PFSK-1 (cell line): ENCODE measurements around the gene CHD6.

Source experiments
- POLR2AphosphoS5 ChIP-seq: IDR thresholded peaks from 2 replicates; pipeline ENCODE4 v1.6.1; 2012; ENCODE audit warnings: low read depth, mild to moderate bottlenecking, control low read depth, low read length, moderate library complexity
- SIN3A ChIP-seq: IDR thresholded peaks from 2 replicates; pipeline ENCODE4 v1.6.1; 2012; ENCODE audit warnings: mild to moderate bottlenecking, low read length, moderate library complexity, borderline replicate concordance; ENCODE audit not compliant: insufficient read depth

DNA sequence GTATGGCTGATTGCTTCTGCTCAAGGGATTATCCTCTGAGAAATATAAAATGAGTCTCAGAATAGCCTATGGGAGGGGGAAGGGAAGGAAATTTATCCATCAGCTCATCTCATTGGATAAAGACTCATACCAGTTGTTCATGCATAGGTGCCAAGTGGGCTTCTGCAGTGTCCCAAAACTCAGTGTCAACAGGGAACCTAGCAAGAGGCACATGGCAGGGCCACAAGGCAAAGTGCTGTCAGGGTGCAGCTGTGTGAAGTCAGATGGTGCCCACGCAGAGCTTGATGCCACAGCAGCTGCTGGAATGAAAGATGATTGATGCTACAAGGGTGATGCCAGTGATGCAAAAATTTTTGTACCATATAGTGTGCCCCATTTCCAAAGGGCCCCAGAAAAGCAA lies 3.2 kb upstream of the CHD6 start:
- no peak for TF ChIP-seq POLR2AphosphoS5
- TF ChIP-seq SIN3A, result no peak
